Activated CD4-positive, alpha-beta T cell treated with anti-CD3 and anti-CD28 coated beads, Interleukin-2, amount 10 ng/mL, durations not matched to agents 24 days and 14 days (primary cell): ENCODE results near the gene PIEZO1. TPM values are rescaled to one million over a fixed set of nuclear protein-coding genes. Genes with fewer than 3 reads are reported as not detected.
"Not testable (repeated sequence)": the region's sequence is repeated elsewhere in the genome, so short reads cannot be mapped to it uniquely, and the experiment has no call there.

ENCODE experiments used
- DNase-seq: peaks from one replicate; pipeline ENCODE4 v3.0.0; 2022
- H3K27ac Mint-ChIP-seq: one replicate; pipeline ENCODE4 v1.8.0; 2022; ENCODE audit warnings: mild to moderate bottlenecking, mixed read lengths
- H3K27me3 Mint-ChIP-seq: one replicate; pipeline ENCODE4 v1.8.0; 2022; ENCODE audit warnings: mixed read lengths
- H3K36me3 Mint-ChIP-seq: one replicate; pipeline ENCODE4 v1.8.0; 2022; ENCODE audit warnings: low read depth, mild to moderate bottlenecking, mixed read lengths
- H3K4me1 Mint-ChIP-seq: one replicate; pipeline ENCODE4 v1.8.0; 2021; ENCODE audit warnings: mixed read lengths
- H3K4me3 Mint-ChIP-seq: one replicate; pipeline ENCODE4 v1.8.0; 2022; ENCODE audit warnings: mild to moderate bottlenecking, moderate library complexity, mixed read lengths
- H3K9me3 Mint-ChIP-seq: one replicate; pipeline ENCODE4 v1.8.0; 2021; ENCODE audit warnings: mixed read lengths
- intact Hi-C: fragments of 100-400 bp; cut with micrococcal nuclease; formaldehyde crosslinking; loops from one replicate; pipeline ENCODE4 v1.15.1; 2023
- total RNA-seq: library from RNA; stranded (reverse); gene quantifications from 2 replicates; pipeline ENCODE4 v1.2.3, GENCODE V29; 2022

PIEZO1 gene
- total RNA-seq, 1 donor from 2014 or later: 226 TPM

GRCh38 chr16:88778541-88779065 lies 6.4 kb downstream of the PIEZO1 start:
- Mint-ChIP-seq H3K36me3 (peaks cover 4% of the 10 kb centered on the region), H3K9me3 (no peaks in the 10 kb centered on the region), H3K4me1 (peaks cover 39% of the 10 kb centered on the region), H3K27me3 (no peaks in the 10 kb centered on the region), H3K4me3 (no peak overlapping the region), H3K27ac (peak overlapping the region; percentile 56)
- intact Hi-C loops: no loop called here
- DNase-seq: no peak

- Mint-ChIP-seq H3K36me3 (peaks cover 4% of the 10 kb centered on the region), H3K27me3 (no peaks in the 10 kb centered on the region), H3K9me3 (no peaks in the 10 kb centered on the region), H3K4me3 (no peak overlapping the region), H3K27ac (no peak overlapping the region), H3K4me1 (peaks cover 35% of the 10 kb centered on the region)
- intact Hi-C loops: no loop called here
- no peak for DNase-seq
Observed at GRCh38 chr16:88778271-88778525, 6.8 kb downstream of the PIEZO1 start.

- H3K27me3 Mint-ChIP-seq: no peaks in the 10 kb centered on the region
- no peak overlapping the region for H3K27ac Mint-ChIP-seq
- no peaks in the 10 kb centered on the region for H3K9me3 Mint-ChIP-seq
- peaks cover 2% of the 10 kb centered on the region for H3K36me3 Mint-ChIP-seq
- intact Hi-C loops: no loop called here
- DNase-seq: no peak
- peaks cover 29% of the 10 kb centered on the region for H3K4me1 Mint-ChIP-seq
- H3K4me3 Mint-ChIP-seq: no peak overlapping the region
Observed at GRCh38 chr16:88777471-88778270, 7.3 kb downstream of the PIEZO1 start.

- Mint-ChIP-seq H3K27ac (no peak overlapping the region), H3K9me3 (no peaks in the 10 kb centered on the region), H3K36me3 (no peaks in the 10 kb centered on the region), H3K4me3 (no peak overlapping the region), H3K27me3 (no peaks in the 10 kb centered on the region), H3K4me1 (peaks cover 12% of the 10 kb centered on the region)
- DNase-seq: no peak
- intact Hi-C loops: no loop called here
Observed at GRCh38 chr16:88775825-88776224, 9.2 kb downstream of the PIEZO1 start.

GRCh38 chr16:88774544-88775393 lies 10.3 kb downstream of the PIEZO1 start:
- DNase-seq: no peak
- Mint-ChIP-seq H3K27me3 (no peaks in the 10 kb centered on the region), H3K9me3 (no peaks in the 10 kb centered on the region), H3K36me3 (no peaks in the 10 kb centered on the region), H3K4me1 (peaks cover 4% of the 10 kb centered on the region), H3K27ac (peak overlapping the region; percentile 45), H3K4me3 (no peak overlapping the region)
- intact Hi-C loops: no loop called here

- DNase-seq: no peak
- H3K36me3 Mint-ChIP-seq: no peaks in the 10 kb centered on the region
- peaks cover 1% of the 10 kb centered on the region for H3K4me1 Mint-ChIP-seq
- no peaks in the 10 kb centered on the region for H3K9me3 Mint-ChIP-seq
- intact Hi-C loops: no loop called here
- no peak overlapping the region for H3K27ac Mint-ChIP-seq
- no peak overlapping the region for H3K4me3 Mint-ChIP-seq
- no peaks in the 10 kb centered on the region for H3K27me3 Mint-ChIP-seq
Observed at GRCh38 chr16:88773812-88774291, 11.2 kb downstream of the PIEZO1 start.

GRCh38 chr16:88772871-88773811 lies 11.9 kb downstream of the PIEZO1 start:
- Mint-ChIP-seq H3K4me1 (peaks cover 1% of the 10 kb centered on the region), H3K27ac (no peak overlapping the region), H3K9me3 (no peaks in the 10 kb centered on the region), H3K36me3 (no peaks in the 10 kb centered on the region), H3K4me3 (no peak overlapping the region), H3K27me3 (no peaks in the 10 kb centered on the region)
- no peak for DNase-seq
- intact Hi-C loops: no loop called here

GRCh38 chr16:88771781-88772180 lies 13.2 kb downstream of the PIEZO1 start:
- H3K4me3 Mint-ChIP-seq, intact Hi-C loops: not testable (repeated sequence)

GRCh38 chr16:88771294-88771772 lies 13.7 kb downstream of the PIEZO1 start:
- no peak for DNase-seq
- no peak overlapping the region for H3K4me3 Mint-ChIP-seq
- H3K27me3 Mint-ChIP-seq: no peaks in the 10 kb centered on the region
- H3K36me3 Mint-ChIP-seq: peaks cover 2% of the 10 kb centered on the region
- no peak overlapping the region for H3K27ac Mint-ChIP-seq
- H3K9me3 Mint-ChIP-seq: no peaks in the 10 kb centered on the region
- H3K4me1 Mint-ChIP-seq: peaks cover 6% of the 10 kb centered on the region
- intact Hi-C loops: no loop called here

More at GRCh38 chr16:88771781-88772180, 13.2 kb downstream of the PIEZO1 start:
- not testable (repeated sequence) for H3K27ac Mint-ChIP-seq, H3K4me1 Mint-ChIP-seq, DNase-seq, H3K27me3 Mint-ChIP-seq, H3K9me3 Mint-ChIP-seq, H3K36me3 Mint-ChIP-seq

- H3K9me3 Mint-ChIP-seq: no peaks in the 10 kb centered on the region
- H3K4me3 Mint-ChIP-seq: no peak overlapping the region
- H3K36me3 Mint-ChIP-seq: peaks cover 2% of the 10 kb centered on the region
- intact Hi-C loops: no loop called here
- no peak overlapping the region for H3K27ac Mint-ChIP-seq
- peaks cover 10% of the 10 kb centered on the region for H3K4me1 Mint-ChIP-seq
- H3K27me3 Mint-ChIP-seq: no peaks in the 10 kb centered on the region
- DNase-seq: no peak
Observed at GRCh38 chr16:88770461-88771293, 14.3 kb downstream of the PIEZO1 start.

GRCh38 chr16:88769617-88770460 lies 15.2 kb downstream of the PIEZO1 start:
- H3K9me3 Mint-ChIP-seq: no peaks in the 10 kb centered on the region
- peaks cover 2% of the 10 kb centered on the region for H3K36me3 Mint-ChIP-seq
- H3K27ac Mint-ChIP-seq: no peak overlapping the region
- intact Hi-C loops: no loop called here
- peaks cover 10% of the 10 kb centered on the region for H3K4me1 Mint-ChIP-seq
- peak; percentile 67 for DNase-seq
- H3K4me3 Mint-ChIP-seq: no peak overlapping the region
- no peaks in the 10 kb centered on the region for H3K27me3 Mint-ChIP-seq
